ENCODE data around the gene TRIM47.

Gene TRIM47

GRCh38 chr17:75878174-75878998 is at the start of gene TRIM47:
TSS of gene TRIM47 (minus strand) at chr17:75878581. CDS start at chr17:75878548, 33 bp downstream.
- DNase-seq (ENCODE audit: low spot score): no peak

GRCh38 chr17:75927286-75927922 is 49.0 kb upstream of the TRIM47 start:
- DNase-seq (ENCODE audit: low spot score): no peak

GRCh38 chr17:75926456-75926855 is 48.1 kb upstream of the TRIM47 start:
- no peak for DNase-seq (ENCODE audit: low spot score)

GRCh38 chr17:75925912-75926311 is 47.5 kb upstream of the TRIM47 start:
- no peak for DNase-seq (ENCODE audit: low spot score)

GRCh38 chr17:75925103-75925502 is 46.7 kb upstream of the TRIM47 start:
- DNase-seq (ENCODE audit: low spot score): no peak

- no peak for DNase-seq (ENCODE audit: low spot score)
Measured at GRCh38 chr17:75922963-75923874, 44.8 kb upstream of the TRIM47 start.

- no peak for DNase-seq (ENCODE audit: low spot score)
Measured at GRCh38 chr17:75922173-75922961, 44.0 kb upstream of the TRIM47 start.

- DNase-seq (ENCODE audit: low spot score): no peak
Measured at GRCh38 chr17:75921596-75921995, 43.2 kb upstream of the TRIM47 start.

GRCh38 chr17:75920045-75920560 is 41.7 kb upstream of the TRIM47 start:
- no peak for DNase-seq (ENCODE audit: low spot score)

- no peak for DNase-seq (ENCODE audit: low spot score)
Measured at GRCh38 chr17:75919611-75920010, 41.2 kb upstream of the TRIM47 start.

- DNase-seq (ENCODE audit: low spot score): no peak
Measured at GRCh38 chr17:75917917-75918445, 39.6 kb upstream of the TRIM47 start.

- DNase-seq (ENCODE audit: low spot score): no peak
Measured at GRCh38 chr17:75917141-75917916, 38.9 kb upstream of the TRIM47 start.

GRCh38 chr17:75915268-75915667 is 36.9 kb upstream of the TRIM47 start:
- no peak for DNase-seq (ENCODE audit: low spot score)

- no peak for DNase-seq (ENCODE audit: low spot score)
Measured at GRCh38 chr17:75914643-75915267, 36.4 kb upstream of the TRIM47 start.

- no peak for DNase-seq (ENCODE audit: low spot score)
Measured at GRCh38 chr17:75913537-75914210, 35.3 kb upstream of the TRIM47 start.

- no peak for DNase-seq (ENCODE audit: low spot score)
Measured at GRCh38 chr17:75910699-75911098, 32.3 kb upstream of the TRIM47 start.

- DNase-seq (ENCODE audit: low spot score): no peak
Measured at GRCh38 chr17:75909812-75910274, 31.5 kb upstream of the TRIM47 start.

GRCh38 chr17:75909051-75909811 is 30.9 kb upstream of the TRIM47 start:
- no peak for DNase-seq (ENCODE audit: low spot score)

Data from CD4-positive, alpha-beta T cell treated with Interleukin-2 at 100 ng/mL for 4 hours (primary cell).